ENCODE data around the gene EXOC4.

EXOC4 gene

GRCh38 chr7:133822001-133822641, 569.2 kb downstream of the EXOC4 start:
- no peak for DNase-seq (ENCODE audit: low spot score)

GRCh38 chr7:133822868-133823552, 570.1 kb downstream of the EXOC4 start:
- no peaks in the 10 kb centered on the region for H3K9me3 ChIP-seq (replicated peaks in 1 of 2; ENCODE audit: control insufficient read depth in 2 of 2, insufficient read depth in 1 of 2, low read depth in 1 of 2, low read length in 2 of 2)
- DNase-seq (ENCODE audit: low spot score), result no peak
- H3K4me3 ChIP-seq (ENCODE audit: low read length in 2 of 2), result no peak overlapping the region
- no peak overlapping the region for H3K23ac ChIP-seq (ENCODE audit: low read depth, low read length, poor library complexity)
- no peak overlapping the region for H4K8ac ChIP-seq (ENCODE audit: low read depth, low read length)
- H2BK120ac ChIP-seq (ENCODE audit: low read depth, low read length), result no peak overlapping the region
- H3K27ac ChIP-seq (replicated peaks; ENCODE audit: low read length), result no peak overlapping the region
- H3K79me1 ChIP-seq (ENCODE audit: low read depth, low read length), result no peaks in the 10 kb centered on the region
- H3K4me1 ChIP-seq (ENCODE audit: control insufficient read depth in 2 of 2, insufficient read depth in 1 of 2, low read depth in 1 of 2, low read length in 2 of 2), result no peaks in the 10 kb centered on the region
- H3K18ac ChIP-seq (ENCODE audit: low read length), result no peak overlapping the region
- H2BK15ac ChIP-seq (ENCODE audit: low read length), result no peak overlapping the region
- peaks cover 0 to 9% of the 10 kb centered on the region in 2 donors for H3K36me3 ChIP-seq (replicated peaks in 1 of 2; ENCODE audit: control insufficient read depth in 2 of 2, insufficient read depth in 2 of 2, low read length in 2 of 2)
- H4K91ac ChIP-seq (ENCODE audit: low read depth, low read length, poor library complexity), result no peak overlapping the region
- no peak overlapping the region for H2BK5ac ChIP-seq (ENCODE audit: low read length)
- H3K14ac ChIP-seq (ENCODE audit: low read length), result no peak overlapping the region
- H3K4ac ChIP-seq (ENCODE audit: low read length), result no peak overlapping the region
- H2AFZ ChIP-seq (ENCODE audit: low read length), result no peak overlapping the region
- no peak overlapping the region for H3K4me2 ChIP-seq (ENCODE audit: insufficient read depth, low read length, poor library complexity, severe bottlenecking)
- H2AK5ac ChIP-seq (ENCODE audit: low read depth, low read length), result no peak overlapping the region
- H3K9ac ChIP-seq (ENCODE audit: low read depth, low read length, poor library complexity), result no peak overlapping the region
- WGBS, 2 donors (ENCODE audit: extremely low coverage in 2 of 2, insufficient read length in 2 of 2, insufficient replicate concordance in 1 of 2), result no CpG with 5 or more reads among the region's 4 CpGs
- no peaks in the 10 kb centered on the region for H3K27me3 ChIP-seq (ENCODE audit: control insufficient read depth in 3 of 3, insufficient read depth in 3 of 3, low read depth in 1 of 3, low read length in 3 of 3)
- no peak overlapping the region for H2BK12ac ChIP-seq (ENCODE audit: low read length)

More at GRCh38 chr7:133822001-133822641, 569.2 kb downstream of the EXOC4 start:
- Histone ChIP-seq H3K4me2 (ENCODE audit: insufficient read depth, low read length, poor library complexity, severe bottlenecking) (no peak overlapping the region), H3K18ac (ENCODE audit: low read length) (no peak overlapping the region), H3K27me3 (ENCODE audit: control insufficient read depth in 3 of 3, insufficient read depth in 3 of 3, low read depth in 1 of 3, low read length in 3 of 3) (no peaks in the 10 kb centered on the region), H2BK15ac (ENCODE audit: low read length) (no peak overlapping the region), H3K14ac (ENCODE audit: low read length) (no peak overlapping the region), H2AK5ac (ENCODE audit: low read depth, low read length) (no peak overlapping the region), H3K79me1 (ENCODE audit: low read depth, low read length) (no peaks in the 10 kb centered on the region), H2AFZ (ENCODE audit: low read length) (no peak overlapping the region), H2BK12ac (ENCODE audit: low read length) (no peak overlapping the region), H3K23ac (ENCODE audit: low read depth, low read length, poor library complexity) (no peak overlapping the region), H4K8ac (ENCODE audit: low read depth, low read length) (no peak overlapping the region), H3K4ac (ENCODE audit: low read length) (no peak overlapping the region), H3K27ac (replicated peaks; ENCODE audit: low read length) (no peak overlapping the region), H4K91ac (ENCODE audit: low read depth, low read length, poor library complexity) (no peak overlapping the region), H2BK5ac (ENCODE audit: low read length) (no peak overlapping the region), H3K36me3 (replicated peaks in 1 of 2; ENCODE audit: control insufficient read depth in 2 of 2, insufficient read depth in 2 of 2, low read length in 2 of 2) (peaks cover 0 to 9% of the 10 kb centered on the region in 2 donors), H3K4me1 (ENCODE audit: control insufficient read depth in 2 of 2, insufficient read depth in 1 of 2, low read depth in 1 of 2, low read length in 2 of 2) (no peaks in the 10 kb centered on the region), H3K9me3 (replicated peaks in 1 of 2; ENCODE audit: control insufficient read depth in 2 of 2, insufficient read depth in 1 of 2, low read depth in 1 of 2, low read length in 2 of 2) (no peaks in the 10 kb centered on the region), H3K4me3 (ENCODE audit: low read length in 2 of 2) (no peak overlapping the region), H2BK120ac (ENCODE audit: low read depth, low read length) (no peak overlapping the region), H3K9ac (ENCODE audit: low read depth, low read length, poor library complexity) (no peak overlapping the region)
- WGBS, 2 donors (ENCODE audit: extremely low coverage in 2 of 2, insufficient read length in 2 of 2, insufficient replicate concordance in 1 of 2), result no CpG with 5 or more reads among the region's 3 CpGs

DNA sequence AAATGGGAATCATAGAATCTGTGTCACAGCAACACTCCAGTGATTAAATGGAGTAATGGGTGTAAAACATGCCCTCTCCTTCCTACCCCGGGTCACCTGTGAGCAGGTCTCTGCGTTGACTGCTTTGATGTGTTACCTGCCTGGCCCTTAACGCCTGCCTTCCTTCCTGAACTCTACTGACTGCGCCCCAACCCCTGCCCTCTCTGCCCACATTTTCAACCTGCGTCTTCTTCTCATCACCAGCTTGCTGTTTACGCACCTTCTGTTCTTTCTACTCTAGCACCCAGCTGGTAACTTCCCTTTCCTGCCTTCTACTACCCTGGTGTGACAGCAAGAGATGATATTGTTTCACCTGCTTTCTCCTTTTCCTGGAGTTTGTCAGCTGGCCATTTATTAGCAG, 571.3 kb downstream of the EXOC4 start:
- Histone ChIP-seq H3K27ac (replicated peaks; ENCODE audit: low read length) (no peak overlapping the region), H3K4me2 (ENCODE audit: insufficient read depth, low read length, poor library complexity, severe bottlenecking) (no peak overlapping the region), H3K27me3 (ENCODE audit: control insufficient read depth in 3 of 3, insufficient read depth in 3 of 3, low read depth in 1 of 3, low read length in 3 of 3) (no peaks in the 10 kb centered on the region), H3K79me1 (ENCODE audit: low read depth, low read length) (no peaks in the 10 kb centered on the region), H2BK12ac (ENCODE audit: low read length) (no peak overlapping the region), H2BK120ac (ENCODE audit: low read depth, low read length) (no peak overlapping the region), H4K91ac (ENCODE audit: low read depth, low read length, poor library complexity) (no peak overlapping the region), H3K4me1 (ENCODE audit: control insufficient read depth in 2 of 2, insufficient read depth in 1 of 2, low read depth in 1 of 2, low read length in 2 of 2) (no peaks in the 10 kb centered on the region), H3K14ac (ENCODE audit: low read length) (no peak overlapping the region), H2AFZ (ENCODE audit: low read length) (no peak overlapping the region), H2BK5ac (ENCODE audit: low read length) (no peak overlapping the region), H3K36me3 (replicated peaks in 1 of 2; ENCODE audit: control insufficient read depth in 2 of 2, insufficient read depth in 2 of 2, low read length in 2 of 2) (no peaks in the 10 kb centered on the region), H3K4ac (ENCODE audit: low read length) (no peak overlapping the region), H3K18ac (ENCODE audit: low read length) (no peak overlapping the region), H3K4me3 (ENCODE audit: low read length in 2 of 2) (no peak overlapping the region), H3K9ac (ENCODE audit: low read depth, low read length, poor library complexity) (no peak overlapping the region), H3K9me3 (replicated peaks in 1 of 2; ENCODE audit: control insufficient read depth in 2 of 2, insufficient read depth in 1 of 2, low read depth in 1 of 2, low read length in 2 of 2) (no peaks in the 10 kb centered on the region), H4K8ac (ENCODE audit: low read depth, low read length) (no peak overlapping the region), H2AK5ac (ENCODE audit: low read depth, low read length) (no peak overlapping the region), H2BK15ac (ENCODE audit: low read length) (no peak overlapping the region), H3K23ac (ENCODE audit: low read depth, low read length, poor library complexity) (no peak overlapping the region)
- whole genome bisulfite sequencing, 2 donors (ENCODE audit: extremely low coverage in 2 of 2, insufficient read length in 2 of 2, insufficient replicate concordance in 1 of 2), result no CpG with 5 or more reads among the region's 6 CpGs
- no peak for DNase-seq (ENCODE audit: low spot score)

GRCh38 chr7:133827707-133828623, 575.1 kb downstream of the EXOC4 start:
- WGBS, 2 donors (ENCODE audit: extremely low coverage in 2 of 2, insufficient read length in 2 of 2, insufficient replicate concordance in 1 of 2), result no CpG with 5 or more reads among the region's 7 CpGs
- Histone ChIP-seq H3K9me3 (replicated peaks in 1 of 2; ENCODE audit: control insufficient read depth in 2 of 2, insufficient read depth in 1 of 2, low read depth in 1 of 2, low read length in 2 of 2) (peaks cover 0 to 7% of the 10 kb centered on the region in 2 donors), H2BK120ac (ENCODE audit: low read depth, low read length) (no peak overlapping the region), H3K9ac (ENCODE audit: low read depth, low read length, poor library complexity) (no peak overlapping the region), H3K4me1 (ENCODE audit: control insufficient read depth in 2 of 2, insufficient read depth in 1 of 2, low read depth in 1 of 2, low read length in 2 of 2) (no peaks in the 10 kb centered on the region), H3K4ac (ENCODE audit: low read length) (no peak overlapping the region), H4K91ac (ENCODE audit: low read depth, low read length, poor library complexity) (no peak overlapping the region), H3K27me3 (ENCODE audit: control insufficient read depth in 3 of 3, insufficient read depth in 3 of 3, low read depth in 1 of 3, low read length in 3 of 3) (no peaks in the 10 kb centered on the region), H2BK12ac (ENCODE audit: low read length) (no peak overlapping the region), H3K27ac (replicated peaks; ENCODE audit: low read length) (no peak overlapping the region), H3K36me3 (replicated peaks in 1 of 2; ENCODE audit: control insufficient read depth in 2 of 2, insufficient read depth in 2 of 2, low read length in 2 of 2) (no peaks in the 10 kb centered on the region), H2BK5ac (ENCODE audit: low read length) (no peak overlapping the region), H2AK5ac (ENCODE audit: low read depth, low read length) (no peak overlapping the region), H3K4me3 (ENCODE audit: low read length in 2 of 2) (no peak overlapping the region), H2BK15ac (ENCODE audit: low read length) (no peak overlapping the region), H3K23ac (ENCODE audit: low read depth, low read length, poor library complexity) (no peak overlapping the region), H2AFZ (ENCODE audit: low read length) (no peak overlapping the region), H3K79me1 (ENCODE audit: low read depth, low read length) (no peaks in the 10 kb centered on the region), H3K18ac (ENCODE audit: low read length) (no peak overlapping the region), H4K8ac (ENCODE audit: low read depth, low read length) (no peak overlapping the region), H3K14ac (ENCODE audit: low read length) (no peak overlapping the region), H3K4me2 (ENCODE audit: insufficient read depth, low read length, poor library complexity, severe bottlenecking) (no peak overlapping the region)
- DNase-seq (ENCODE audit: low spot score), result no peak
